ENCODE measurements around the gene GCNA.

Gene GCNA

DNA sequence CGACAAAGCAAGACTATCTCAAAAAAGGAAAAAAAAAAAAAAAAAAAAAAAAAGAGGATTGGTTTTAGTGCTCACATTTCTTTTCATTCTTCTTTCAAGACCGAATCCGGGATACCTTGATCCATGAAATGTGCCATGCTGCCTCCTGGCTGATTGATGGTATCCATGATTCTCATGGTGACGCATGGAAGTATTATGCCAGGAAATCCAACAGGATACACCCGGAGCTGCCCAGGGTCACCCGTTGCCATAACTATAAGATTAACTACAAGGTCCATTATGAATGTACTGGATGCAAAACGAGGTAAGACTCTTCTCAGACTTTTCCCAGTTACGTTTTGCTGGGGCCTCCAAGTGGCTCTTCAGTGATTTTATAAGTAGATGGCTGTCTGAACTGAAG lies 34.0 kb downstream of the GCNA start:
- Mint-ChIP-seq H3K36me3 (ENCODE audit: low read depth) (peaks cover 59% of the 10 kb centered on the region), H3K9me3 (peaks cover 30% of the 10 kb centered on the region), H3K27me3 (ENCODE audit: low read depth) (no peaks in the 10 kb centered on the region), H3K27ac (no peak overlapping the region), H3K4me3 (no peak overlapping the region), H3K4me1 (no peaks in the 10 kb centered on the region)
- TF ChIP-seq, protein P1, sequence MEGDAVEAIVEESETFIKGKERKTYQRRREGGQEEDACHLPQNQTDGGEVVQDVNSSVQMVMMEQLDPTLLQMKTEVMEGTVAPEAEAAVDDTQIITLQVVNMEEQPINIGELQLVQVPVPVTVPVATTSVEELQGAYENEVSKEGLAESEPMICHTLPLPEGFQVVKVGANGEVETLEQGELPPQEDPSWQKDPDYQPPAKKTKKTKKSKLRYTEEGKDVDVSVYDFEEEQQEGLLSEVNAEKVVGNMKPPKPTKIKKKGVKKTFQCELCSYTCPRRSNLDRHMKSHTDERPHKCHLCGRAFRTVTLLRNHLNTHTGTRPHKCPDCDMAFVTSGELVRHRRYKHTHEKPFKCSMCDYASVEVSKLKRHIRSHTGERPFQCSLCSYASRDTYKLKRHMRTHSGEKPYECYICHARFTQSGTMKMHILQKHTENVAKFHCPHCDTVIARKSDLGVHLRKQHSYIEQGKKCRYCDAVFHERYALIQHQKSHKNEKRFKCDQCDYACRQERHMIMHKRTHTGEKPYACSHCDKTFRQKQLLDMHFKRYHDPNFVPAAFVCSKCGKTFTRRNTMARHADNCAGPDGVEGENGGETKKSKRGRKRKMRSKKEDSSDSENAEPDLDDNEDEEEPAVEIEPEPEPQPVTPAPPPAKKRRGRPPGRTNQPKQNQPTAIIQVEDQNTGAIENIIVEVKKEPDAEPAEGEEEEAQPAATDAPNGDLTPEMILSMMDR (IDR thresholded peaks at IDR 0.05; ENCODE audit: unreplicated experiment in 3 of 3): no peak

DNA sequence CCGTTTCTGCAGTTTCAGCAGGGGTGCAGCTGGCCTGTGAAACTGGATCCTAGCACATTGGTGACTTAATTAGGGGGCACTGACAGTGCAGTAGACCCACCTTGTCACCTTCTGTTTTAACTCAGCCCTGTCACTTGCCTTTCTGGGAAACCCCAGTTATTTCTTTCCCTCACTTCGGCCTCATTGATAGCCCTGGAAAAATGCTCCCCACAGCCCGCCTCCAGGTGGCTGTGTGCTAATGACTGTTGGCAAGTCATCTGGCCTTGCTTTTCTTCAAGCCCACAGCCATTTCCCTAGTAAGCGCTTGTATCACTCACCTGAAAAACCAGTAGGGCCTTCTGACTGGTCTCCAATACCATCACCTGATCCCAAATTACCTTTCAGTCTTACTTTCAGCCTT lies 36.8 kb downstream of the GCNA start:
- Mint-ChIP-seq H3K27ac (no peak overlapping the region), H3K27me3 (ENCODE audit: low read depth) (no peaks in the 10 kb centered on the region), H3K9me3 (peaks cover 28% of the 10 kb centered on the region), H3K4me3 (no peak overlapping the region), H3K4me1 (no peaks in the 10 kb centered on the region), H3K36me3 (ENCODE audit: low read depth) (peaks cover 40% of the 10 kb centered on the region)
- TF ChIP-seq, protein P1 (IDR thresholded peaks at IDR 0.05; ENCODE audit: unreplicated experiment in 3 of 3): no peak

DNA sequence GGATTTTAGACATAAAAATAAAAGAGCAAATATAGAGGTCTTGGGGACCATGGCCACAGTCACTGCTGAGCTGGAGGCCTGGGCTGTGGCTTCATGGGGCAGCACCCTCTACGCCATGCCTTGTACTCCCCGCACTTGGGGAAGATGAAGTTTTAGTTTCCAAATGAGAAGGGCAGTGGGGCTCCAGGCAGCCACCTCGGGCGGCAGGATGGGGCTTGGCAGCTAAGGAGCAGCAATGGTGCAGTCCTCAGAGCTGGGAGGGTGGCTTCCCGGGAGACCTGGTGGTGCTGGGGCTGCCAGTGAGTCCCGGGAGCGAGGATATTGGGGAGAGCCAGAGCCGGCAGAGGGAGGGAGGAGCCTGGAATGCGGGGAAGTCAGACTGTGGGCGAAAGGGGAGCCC lies 37.7 kb downstream of the GCNA start:
- TF ChIP-seq, protein P1 (IDR thresholded peaks at IDR 0.05; ENCODE audit: unreplicated experiment in 3 of 3): no peak
- peaks cover 25% of the 10 kb centered on the region for H3K9me3 Mint-ChIP-seq
- H3K27ac Mint-ChIP-seq: no peak overlapping the region
- H3K36me3 Mint-ChIP-seq (ENCODE audit: low read depth): peaks cover 36% of the 10 kb centered on the region
- H3K4me3 Mint-ChIP-seq: no peak overlapping the region
- no peaks in the 10 kb centered on the region for H3K4me1 Mint-ChIP-seq
- H3K27me3 Mint-ChIP-seq (ENCODE audit: low read depth): no peaks in the 10 kb centered on the region

DNA sequence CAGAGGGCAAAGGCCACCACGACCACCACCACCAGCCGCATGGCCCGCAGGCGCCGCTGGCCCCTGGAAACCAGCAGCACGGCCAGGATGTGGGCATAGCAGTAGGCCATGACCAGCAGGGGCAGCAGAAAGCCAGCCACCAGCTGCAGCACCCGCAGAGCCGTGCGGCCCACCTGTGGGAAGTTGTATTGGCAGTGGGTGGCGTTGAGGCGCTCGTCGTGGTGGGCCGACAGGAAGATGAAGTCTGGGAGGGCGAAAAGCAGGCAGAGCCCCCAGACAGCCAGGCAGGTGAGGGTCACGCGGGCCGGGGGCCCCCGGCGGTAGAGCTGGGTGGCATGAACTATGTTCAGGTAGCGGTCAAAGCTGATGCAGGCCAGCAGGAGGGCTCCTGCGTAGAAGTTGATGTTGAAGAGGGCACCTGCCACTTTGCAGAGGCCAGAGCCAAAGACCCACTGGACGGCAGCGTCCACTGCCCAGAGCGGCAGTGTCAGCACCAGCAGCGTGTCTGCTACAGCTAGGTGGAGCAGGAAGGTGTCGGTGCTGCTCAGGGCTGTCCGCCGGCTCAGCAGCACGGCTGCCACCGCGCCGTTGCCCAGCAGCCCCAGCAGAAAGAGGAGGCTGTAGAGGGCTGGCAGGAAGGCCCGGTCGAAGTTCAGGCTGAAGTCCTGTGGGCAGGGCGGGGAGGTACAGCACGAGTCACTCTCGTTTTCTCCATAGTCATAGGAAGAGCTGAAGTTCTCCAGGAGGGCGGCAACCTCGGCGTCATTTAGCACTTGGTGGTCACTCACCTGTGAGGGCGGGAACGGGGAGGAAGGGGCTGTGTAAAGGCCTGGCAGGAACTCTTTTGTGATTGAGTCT lies 38.7 kb downstream of the GCNA start:
- H3K27ac Mint-ChIP-seq: no peak overlapping the region
- H3K36me3 Mint-ChIP-seq (ENCODE audit: low read depth): peaks cover 27% of the 10 kb centered on the region
- TF ChIP-seq, protein P1 (IDR thresholded peaks at IDR 0.05; ENCODE audit: unreplicated experiment in 3 of 3): no peak
- peaks cover 4% of the 10 kb centered on the region for H3K4me1 Mint-ChIP-seq
- no peak overlapping the region for H3K4me3 Mint-ChIP-seq
- H3K9me3 Mint-ChIP-seq: peaks cover 22% of the 10 kb centered on the region
- H3K27me3 Mint-ChIP-seq (ENCODE audit: low read depth): no peaks in the 10 kb centered on the region

DNA sequence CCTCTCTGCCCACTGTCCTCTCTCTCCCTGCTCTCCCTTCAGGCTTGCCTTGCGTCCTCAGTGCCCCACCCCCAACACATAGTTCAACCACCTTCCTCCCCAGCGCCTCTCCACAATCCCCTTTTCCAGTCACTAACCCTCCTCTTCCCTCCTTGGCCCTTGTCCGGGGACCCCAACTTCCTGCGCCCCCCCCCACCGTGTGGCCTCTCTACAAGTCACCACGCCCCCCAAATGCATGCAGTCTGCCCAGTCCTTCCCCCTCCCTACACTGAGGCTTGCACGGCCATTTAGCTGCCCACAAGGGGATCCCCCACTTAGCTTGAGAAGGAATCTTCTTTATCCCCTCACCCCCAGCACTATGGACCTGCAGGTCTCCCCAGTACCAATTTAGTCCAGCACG lies 39.5 kb downstream of the GCNA start:
- H3K27ac Mint-ChIP-seq: no peak overlapping the region
- H3K27me3 Mint-ChIP-seq (ENCODE audit: low read depth): no peaks in the 10 kb centered on the region
- TF ChIP-seq, protein P1 (IDR thresholded peaks at IDR 0.05; ENCODE audit: unreplicated experiment in 3 of 3): no peak
- H3K36me3 Mint-ChIP-seq (ENCODE audit: low read depth): peaks cover 24% of the 10 kb centered on the region
- H3K9me3 Mint-ChIP-seq: peaks cover 22% of the 10 kb centered on the region
- no peak overlapping the region for H3K4me3 Mint-ChIP-seq
- H3K4me1 Mint-ChIP-seq: peaks cover 8% of the 10 kb centered on the region

DNA sequence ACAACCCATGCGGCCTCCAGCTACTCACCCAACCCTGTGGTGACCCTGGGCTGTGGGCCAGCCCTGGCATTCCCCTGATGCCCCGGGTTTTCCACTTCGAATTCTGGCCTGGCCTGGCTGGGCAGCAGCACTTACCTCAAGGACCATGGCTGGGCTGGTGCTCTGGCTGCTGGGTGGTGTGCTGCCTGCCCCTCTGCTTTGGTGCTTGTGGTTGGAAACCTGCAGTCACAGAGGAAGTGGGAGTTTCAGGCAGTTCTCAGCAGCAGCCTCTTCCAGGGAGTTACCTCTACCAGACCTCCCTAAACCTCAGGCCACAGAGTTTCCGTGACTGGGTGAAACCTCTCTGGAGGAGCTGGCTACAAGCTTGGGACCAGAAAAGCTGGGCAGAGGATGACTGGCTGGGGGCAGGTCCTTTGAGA lies 40.1 kb downstream of the GCNA start, which contains the start of gene CXCR3:
TSS of gene CXCR3 (minus strand) at position 209 of the 419 bp plus-strand sequence. CDS start at position 147, 62 bp downstream.
- peaks cover 19% of the 10 kb centered on the region for H3K9me3 Mint-ChIP-seq
- H3K36me3 Mint-ChIP-seq (ENCODE audit: low read depth): peaks cover 18% of the 10 kb centered on the region

More for the DNA sequence above, 40.1 kb downstream of the GCNA start, which contains the start of gene CXCR3:
- TF ChIP-seq, protein P1 (IDR thresholded peaks at IDR 0.05; ENCODE audit: unreplicated experiment in 3 of 3): no peak
- no peak within 1 kb of the TSS for H3K27ac Mint-ChIP-seq
- no peaks in the 10 kb centered on the region for H3K27me3 Mint-ChIP-seq (ENCODE audit: low read depth)
- H3K4me1 Mint-ChIP-seq: peaks cover 13% of the 10 kb centered on the region
- no peak within 1 kb of the TSS for H3K4me3 Mint-ChIP-seq

Data from nephron (organoid).